Fibroblast of skin of right biceps (primary cell): ENCODE data around the gene ASXL1.

Experiments
- DNase-seq: peaks from one replicate; pipeline ENCODE4 v3.0.0-alpha.2; 2013

ASXL1 gene

DNA sequence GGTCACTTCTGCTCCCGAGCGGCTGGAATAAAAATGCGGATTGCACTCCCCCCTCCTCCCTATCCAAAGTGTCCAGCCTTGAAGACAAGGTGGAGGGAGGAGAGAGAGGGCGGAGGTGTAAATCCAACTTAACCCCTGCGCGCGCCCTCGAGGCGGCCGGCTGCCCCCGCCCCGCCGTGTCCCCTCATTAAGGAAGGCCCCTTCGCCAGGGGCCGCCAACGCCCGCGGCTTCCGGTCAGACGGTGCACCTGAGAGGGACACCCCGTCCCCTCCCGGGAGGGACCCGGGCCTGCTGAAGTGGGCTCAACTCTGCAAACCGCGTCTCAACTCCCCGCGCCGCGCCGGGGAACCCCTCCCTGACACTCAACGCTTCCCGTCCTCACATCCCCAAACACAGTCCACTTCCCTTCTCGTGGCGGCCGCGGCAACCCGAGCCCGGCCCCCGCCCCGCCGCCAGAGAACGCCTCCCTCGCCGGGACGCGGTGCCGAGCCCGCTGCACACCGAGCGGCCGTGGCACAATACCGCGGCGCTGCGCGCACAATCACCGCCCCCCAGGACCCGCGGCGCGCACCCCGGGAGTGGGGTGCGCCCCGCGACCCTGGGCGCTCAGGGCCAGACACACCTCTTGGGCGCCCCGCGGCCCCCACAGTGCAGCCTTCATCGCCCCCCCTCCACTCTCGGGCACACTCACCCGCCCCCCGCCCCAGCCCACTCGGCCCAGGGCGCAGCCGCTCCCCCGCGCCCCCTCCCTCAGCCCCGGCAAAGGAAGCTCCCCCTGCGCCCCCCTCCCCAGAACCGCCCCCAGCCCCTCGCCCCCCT is 124.5 kb downstream of the ASXL1 start:
- DNase-seq: peak; percentile 22

DNA sequence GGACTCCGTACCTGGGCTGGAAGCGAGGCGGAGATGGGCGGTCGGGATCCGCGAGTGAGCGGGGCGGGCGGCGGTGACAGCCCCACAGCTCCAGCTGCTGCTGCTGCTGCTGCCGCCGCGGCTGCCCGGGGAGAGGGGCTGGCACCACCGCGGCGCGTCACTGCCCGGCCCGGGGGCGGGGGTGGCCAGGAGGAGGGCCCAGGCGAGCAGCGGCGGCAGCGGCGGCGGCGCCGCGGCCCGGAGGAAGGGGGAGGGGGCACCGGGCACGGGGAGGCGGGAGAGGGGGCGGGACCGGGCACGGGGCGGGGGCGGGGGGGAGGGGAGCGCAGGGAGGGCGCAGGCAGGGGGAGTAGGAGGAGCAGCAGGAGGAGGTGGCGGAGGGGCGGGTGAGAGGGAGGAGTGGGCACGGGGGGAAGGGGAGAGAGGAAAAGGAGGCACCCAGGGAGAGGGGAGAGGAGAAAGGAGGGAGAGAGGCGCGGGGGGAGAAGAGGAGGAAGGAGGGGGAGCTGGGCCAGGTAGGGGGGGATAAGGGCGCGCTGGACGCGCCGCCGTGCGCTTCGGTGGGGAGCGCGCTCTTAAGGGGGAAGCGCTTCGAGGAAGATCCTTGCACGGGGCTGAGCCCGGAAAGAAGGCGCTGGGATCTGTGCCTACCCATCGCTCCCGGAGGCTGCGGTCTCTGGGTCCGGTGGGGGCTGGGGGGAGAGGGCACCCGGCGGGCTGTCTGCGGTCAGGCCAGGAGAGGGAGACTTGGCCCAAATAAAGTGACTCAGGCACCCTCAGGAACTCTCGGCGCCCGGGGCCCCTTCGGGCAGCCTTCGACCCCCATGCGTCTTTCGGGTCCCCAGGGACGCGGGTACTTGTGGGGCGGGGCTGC is 125.5 kb downstream of the ASXL1 start:
- peak; percentile 88 for DNase-seq

- no peak for DNase-seq
Observed at GRCh38 chr20:32484225-32484957, 126.3 kb downstream of the ASXL1 start.

DNA sequence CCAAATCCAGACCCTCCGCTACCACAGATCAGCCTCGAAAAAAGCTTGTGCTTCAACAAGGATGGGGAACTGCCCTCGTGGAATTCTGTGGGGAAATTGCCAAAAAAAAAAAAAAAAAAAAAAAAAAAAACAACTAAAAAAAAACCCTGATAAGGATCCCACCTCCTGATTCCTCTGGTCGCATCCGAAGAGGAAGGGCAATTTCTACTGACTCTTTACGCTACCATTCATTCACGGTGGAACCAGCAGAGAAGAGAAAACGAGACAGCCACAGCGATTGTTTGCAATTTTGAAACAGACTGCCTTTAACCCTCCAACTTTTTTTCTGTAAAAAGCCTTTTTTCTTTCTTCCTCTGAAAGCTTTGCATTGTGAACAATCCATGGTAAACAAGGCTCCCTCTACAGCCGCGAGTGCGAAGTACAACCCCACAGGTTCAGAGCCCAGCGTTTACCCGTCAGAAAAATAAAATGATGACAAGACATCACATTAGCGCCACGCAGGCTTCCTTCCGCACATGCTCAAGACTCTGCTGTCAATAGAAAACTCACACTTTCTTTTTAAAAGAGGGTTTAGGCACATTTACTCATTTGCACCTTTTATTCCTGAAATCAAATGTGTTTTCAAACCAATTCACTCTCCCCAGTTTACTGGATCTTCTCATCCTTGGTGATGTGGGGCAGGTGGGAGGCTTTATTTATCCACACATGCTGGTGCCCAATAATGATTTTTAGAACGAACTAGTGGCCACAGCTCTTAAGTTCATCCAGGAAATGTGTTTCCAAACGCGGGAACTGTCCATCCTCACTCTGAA is 127.0 kb downstream of the ASXL1 start:
- peak; percentile 83 for DNase-seq

DNA sequence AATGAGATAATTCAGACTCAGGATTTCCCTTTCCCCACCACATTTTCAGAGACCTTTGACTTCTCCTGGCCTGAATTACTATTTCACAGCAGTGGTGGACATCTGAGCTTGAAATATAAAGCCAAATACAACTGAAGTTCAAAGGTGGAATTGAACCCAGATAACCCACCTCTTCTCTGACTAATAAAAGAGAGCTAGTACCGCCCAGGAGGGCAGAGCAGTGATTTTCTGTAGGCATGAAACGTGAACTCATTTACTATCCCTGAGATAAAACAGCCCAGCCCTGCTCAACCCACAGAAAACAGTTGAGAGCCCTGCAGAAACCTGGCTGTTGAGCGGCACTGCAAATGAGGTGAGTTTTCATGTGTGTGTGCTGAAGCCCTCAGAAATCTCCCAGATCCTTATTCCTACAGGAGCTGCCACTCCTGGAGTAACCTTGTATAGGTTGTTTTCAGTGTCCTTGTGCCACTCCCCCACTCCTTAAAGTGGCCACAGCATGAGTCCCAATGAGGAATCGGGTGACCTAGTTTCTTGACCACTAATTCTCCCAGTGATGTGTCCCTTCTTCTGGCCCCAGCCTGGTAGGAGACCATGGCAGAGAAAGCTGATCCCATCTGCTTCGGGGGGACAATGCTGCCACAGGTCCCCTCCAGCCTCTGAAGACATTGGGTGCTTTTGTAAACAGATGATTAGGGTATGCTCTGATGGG is 127.8 kb downstream of the ASXL1 start:
- no peak for DNase-seq

- DNase-seq: no peak
Observed at GRCh38 chr20:32487381-32487780, 129.2 kb downstream of the ASXL1 start.

DNA sequence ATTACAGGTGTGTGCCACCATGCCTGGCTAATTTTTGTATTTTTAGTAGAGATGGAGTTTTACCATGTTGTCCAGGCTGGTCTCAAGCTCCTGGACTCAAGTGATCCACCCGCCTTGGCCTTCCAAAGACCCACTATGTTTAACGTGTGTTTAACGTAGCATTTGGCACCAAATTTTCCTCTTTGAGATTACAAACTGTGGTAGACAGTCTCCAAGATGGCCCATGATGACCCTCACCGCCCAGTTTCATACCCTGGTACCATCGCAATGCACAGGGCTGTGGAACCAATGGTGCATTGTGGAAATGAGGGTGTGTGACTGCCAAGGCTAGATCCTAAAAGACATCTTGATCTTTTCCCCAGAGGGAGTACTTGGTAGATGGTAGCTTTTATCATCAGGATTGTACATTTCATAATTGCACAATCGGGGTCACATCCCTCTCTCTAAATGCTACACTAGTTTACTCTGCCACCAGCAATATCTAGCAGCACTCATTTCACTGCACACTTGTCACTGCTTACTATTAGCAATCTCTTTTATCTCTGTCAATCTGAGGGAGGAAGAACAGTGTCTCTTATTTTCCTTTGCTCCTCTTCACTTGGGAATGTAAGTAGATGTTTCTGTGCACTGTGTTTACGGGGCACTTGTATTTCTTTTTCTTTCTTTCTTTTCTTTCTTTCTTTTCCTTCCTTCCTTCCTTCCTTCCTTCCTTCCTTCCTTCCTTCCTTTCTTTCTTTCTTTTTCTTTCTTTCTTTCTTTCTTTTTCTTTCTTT is 130.1 kb downstream of the ASXL1 start:
- DNase-seq: no peak
